Epithelial cell of prostate (primary cell): ENCODE results near the gene C19orf12.
A peak's percentile ranks its signal among the peaks of the same experiment; 100 is the strongest.

Experiments used
- DNase-seq: peaks from one replicate; pipeline ENCODE4 v3.0.0-alpha.2; 2011; ENCODE audit warnings: low read depth, low spot score
- H3K27ac ChIP-seq: fragments of 450-650 bp; 2 replicates; pipeline ENCODE4 v1.5.1; 2017; ENCODE audit warnings: mild to moderate bottlenecking

The C19orf12 gene

DNA sequence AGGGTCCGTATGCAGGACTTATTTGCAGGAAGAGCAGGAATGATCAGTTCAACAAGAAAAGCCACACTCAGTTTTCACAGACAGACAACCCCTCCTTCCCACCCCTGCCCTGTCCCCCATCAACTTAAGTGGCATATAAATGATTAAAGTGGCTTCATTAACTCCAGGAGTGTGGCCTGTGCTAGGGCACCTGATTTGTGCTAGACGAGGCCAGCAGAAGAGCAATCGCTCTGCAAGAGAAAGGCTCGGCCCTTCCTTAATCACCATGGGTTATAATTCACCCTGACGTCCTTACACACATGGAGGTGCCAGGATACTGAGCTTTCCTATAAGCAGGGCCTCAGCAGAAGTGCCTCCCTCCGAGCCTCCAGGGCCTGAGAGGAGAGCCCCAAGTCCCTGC lies 14.6 kb downstream of the C19orf12 start:
- DNase-seq: no peak
- no peak overlapping the region for H3K27ac ChIP-seq

- no peak for DNase-seq
- no peak overlapping the region for H3K27ac ChIP-seq
Measured at GRCh38 chr19:29699861-29700260, 15.2 kb downstream of the C19orf12 start.

DNA sequence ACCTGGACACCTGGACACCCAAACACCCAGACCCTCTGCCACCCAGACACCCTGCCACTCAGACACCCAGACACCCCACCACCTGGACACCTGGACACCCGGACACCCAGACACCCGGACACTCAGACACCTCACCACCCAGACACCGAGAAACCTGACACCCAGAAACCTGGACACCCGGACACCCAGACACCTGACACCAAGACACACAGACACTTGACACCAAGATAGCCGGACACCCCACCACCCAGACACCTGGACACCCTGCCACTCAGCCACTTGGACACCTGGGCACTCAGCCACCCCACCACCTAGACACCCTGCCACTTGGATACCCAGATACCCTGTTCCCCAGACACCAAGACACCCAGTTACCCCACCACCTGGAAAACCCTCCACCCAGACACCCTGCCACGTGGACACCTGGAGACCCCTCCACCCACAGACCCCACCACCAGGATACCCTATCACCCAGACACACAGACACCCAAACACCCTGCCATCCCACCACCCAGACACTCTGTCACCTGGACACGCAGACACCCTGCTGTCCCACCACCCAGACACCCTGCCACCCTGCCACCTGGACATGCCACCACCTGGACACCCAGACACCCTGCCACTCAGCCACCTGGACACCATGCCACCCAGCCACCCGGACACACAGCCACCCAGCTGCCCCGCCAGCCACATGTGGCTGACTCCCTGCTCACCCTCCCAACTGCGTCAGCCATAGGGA lies 17.4 kb downstream of the C19orf12 start:
- H3K27ac ChIP-seq: no peak overlapping the region
- DNase-seq: no peak

GRCh38 chr19:29696565-29696846 lies 18.6 kb downstream of the C19orf12 start:
- no peak for DNase-seq
- no peak overlapping the region for H3K27ac ChIP-seq

GRCh38 chr19:29695765-29696564 lies 19.1 kb downstream of the C19orf12 start:
- DNase-seq: no peak
- H3K27ac ChIP-seq: no peak overlapping the region

DNA sequence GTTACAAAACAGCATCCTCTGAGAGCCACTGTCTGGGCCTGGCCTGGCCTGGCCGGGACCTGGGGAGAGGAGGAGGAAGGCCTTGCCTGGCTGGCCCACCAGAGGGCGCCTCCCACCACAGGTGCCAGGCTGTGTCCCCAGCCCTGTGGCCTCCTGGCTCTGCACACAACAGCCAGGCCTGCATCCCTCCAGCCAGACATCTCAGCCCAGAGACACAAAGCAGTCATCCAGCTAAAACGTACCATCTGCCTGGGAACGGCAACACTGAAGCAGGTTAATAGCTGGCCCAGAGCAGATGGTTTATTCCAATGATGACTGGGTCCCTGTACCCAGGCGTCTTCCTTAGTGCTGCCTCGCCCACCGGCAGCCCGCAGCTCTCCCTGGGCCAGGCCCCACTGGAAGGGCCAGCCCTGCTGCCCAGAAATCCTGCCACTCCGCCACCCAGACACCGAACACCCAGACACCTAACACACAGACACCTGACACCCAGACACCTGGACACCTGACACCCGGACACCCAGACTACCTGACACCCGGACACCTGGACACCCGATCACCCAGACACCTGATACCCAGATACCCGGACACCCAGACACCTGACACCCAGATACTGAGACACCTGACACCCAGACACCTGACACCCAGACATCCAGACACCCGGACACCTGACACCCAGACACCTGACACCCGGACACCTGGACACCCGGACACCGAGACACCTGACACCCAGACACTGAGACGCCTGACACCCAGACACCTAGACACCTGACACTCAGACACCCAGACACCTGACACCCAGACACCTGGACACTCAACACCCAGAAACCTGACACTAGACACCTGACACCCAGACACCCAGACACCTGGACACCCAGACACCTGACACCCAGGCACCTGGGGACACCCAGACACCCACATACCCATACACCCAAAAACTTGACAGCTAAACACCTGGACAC lies 20.1 kb downstream of the C19orf12 start:
- no peak for DNase-seq
- H3K27ac ChIP-seq: no peak overlapping the region

DNA sequence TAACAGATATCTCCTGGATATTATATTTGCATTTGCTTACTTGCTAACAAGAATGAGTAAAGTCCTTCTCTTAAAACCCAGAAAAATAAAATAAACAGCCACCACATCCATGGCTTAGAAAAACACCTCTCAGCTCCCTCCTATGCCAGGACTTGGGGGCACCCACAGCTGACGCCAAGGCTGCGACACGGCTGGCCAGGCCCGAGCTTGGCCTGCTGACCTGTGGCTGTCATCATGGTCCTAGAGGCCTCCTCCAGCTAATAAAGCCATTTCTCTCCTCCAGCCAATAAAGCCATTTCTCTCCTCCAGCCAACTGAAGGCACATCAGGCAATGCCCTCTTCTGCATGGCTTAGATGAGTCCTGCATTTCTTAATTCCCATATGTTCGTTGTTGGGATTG lies 20.9 kb downstream of the C19orf12 start:
- no peak overlapping the region for H3K27ac ChIP-seq
- DNase-seq: no peak

GRCh38 chr19:29690842-29691241 lies 24.2 kb downstream of the C19orf12 start:
- DNase-seq: no peak
- no peak overlapping the region for H3K27ac ChIP-seq

DNA sequence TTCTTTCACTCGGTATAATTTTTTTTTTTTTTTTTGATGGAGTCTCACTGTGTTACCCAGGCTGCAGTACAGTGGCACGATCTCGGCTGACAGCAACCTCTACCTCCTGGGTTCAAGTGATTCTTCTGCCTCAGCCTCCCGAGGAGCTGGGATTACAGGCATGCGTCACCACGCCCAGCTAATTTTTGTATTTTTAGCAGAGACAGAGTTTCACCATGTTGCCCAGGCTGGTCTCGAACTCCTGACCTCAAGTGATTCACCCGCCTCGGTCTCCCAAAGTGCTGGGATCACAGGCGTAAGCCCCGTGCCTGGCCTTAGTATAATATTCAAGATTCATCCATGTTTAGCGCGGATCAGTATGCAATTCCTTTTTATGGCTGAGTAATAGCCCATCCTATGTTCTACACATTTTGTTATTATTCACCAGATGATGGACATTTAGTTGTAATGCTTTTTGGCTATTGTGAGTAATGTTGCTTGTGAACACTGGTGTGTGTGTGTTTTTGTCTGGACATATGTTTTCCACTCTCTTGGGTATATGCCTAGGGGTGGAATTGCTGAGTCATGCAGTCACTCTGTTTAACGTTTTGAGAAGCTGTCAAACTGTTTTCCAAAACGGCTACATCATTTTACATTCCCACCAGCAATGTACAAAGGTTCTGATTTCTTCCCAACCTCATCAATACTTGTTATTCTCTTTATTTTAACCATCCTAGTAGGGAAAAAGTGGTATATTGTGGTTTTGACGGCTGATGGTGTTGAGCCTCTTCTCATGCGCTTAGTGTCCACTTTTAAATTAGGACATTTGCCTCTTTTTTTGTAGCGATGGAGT lies 26.9 kb downstream of the C19orf12 start:
- peak overlapping the region; percentile 64 for H3K27ac ChIP-seq
- DNase-seq: peak; percentile 24

DNA sequence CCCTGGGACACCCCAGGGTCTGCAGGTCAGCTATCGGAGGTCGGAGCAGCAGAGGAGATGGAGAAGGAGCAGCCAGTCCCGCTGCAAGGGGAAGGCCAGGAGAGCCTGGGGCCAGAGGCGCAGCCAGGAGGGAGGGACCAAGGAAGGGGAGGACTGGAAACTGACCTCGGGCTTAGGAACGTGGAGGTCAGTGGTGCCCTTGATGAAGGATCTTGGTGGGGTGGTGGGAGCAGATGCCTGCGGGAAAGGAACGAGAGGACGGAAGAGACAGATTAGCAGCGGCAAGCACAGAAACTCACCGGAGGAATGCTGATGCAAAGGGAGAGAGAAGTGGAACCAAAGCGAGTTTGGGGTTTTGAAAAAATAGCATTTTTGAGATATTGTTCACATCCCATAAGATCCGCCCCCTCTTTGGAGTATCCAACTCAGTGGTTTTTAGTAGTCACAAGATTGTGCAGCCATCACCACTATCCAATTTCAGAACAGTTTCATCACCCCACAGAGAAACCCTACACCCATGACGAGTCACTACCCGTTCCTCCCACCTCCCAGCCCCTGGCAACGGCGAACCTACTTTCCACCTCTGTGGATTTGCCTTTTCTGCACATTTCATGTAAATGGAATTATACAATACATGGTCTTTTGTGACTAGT lies 27.7 kb downstream of the C19orf12 start:
- peak overlapping the region; percentile 64 for H3K27ac ChIP-seq

DNA sequence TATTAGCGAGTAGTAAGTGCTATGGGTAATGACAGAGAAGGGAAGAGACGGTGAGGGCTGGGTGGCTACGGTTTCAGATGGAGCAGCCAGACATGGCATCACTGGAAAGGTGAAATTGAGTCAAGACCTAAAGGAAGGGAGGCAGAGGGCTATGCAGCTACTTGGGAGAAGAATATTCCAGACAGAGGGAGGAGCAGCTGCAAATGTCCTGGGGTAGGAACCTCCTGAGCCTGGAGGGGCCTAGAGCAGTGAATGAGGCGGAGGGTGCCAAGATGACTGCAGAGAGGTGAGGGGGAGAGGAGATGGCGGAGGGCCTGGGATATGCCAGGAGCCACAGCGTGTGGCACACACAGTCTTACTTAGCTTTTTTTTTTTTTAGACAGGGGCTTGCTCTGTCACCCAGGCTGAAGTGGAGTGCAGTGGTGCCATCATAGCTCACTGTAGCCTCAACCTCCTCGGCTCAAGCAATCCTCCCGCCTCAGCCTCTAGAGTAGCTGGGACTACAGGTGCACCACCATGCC lies 28.7 kb downstream of the C19orf12 start:
- DNase-seq: no peak
- H3K27ac ChIP-seq: no peak overlapping the region

More for the DNA sequence above, 27.7 kb downstream of the C19orf12 start:
- no peak for DNase-seq

- DNase-seq: no peak
- no peak overlapping the region for H3K27ac ChIP-seq
Measured at GRCh38 chr19:29685326-29685725, 29.7 kb downstream of the C19orf12 start.

DNA sequence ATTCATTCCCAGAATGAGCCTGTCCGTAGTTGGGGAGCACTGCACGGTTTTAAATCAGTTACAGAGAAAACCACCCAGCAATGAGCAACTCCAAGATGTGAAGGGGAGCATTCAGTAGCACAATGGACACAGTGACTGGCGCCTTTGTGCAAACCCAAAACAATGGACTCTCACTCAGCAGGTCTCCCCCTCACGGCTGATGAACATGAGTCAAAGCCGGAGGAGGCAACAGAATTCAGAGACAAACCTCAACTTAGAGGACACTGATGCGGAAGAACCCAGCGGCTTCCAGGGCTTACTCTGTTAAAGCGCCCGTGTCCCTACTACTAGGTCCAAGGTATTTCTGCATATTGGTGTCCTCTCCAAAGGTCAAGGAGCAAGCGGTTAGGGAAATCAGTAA lies 32.1 kb downstream of the C19orf12 start:
- no peak for DNase-seq
- H3K27ac ChIP-seq: no peak overlapping the region

DNA sequence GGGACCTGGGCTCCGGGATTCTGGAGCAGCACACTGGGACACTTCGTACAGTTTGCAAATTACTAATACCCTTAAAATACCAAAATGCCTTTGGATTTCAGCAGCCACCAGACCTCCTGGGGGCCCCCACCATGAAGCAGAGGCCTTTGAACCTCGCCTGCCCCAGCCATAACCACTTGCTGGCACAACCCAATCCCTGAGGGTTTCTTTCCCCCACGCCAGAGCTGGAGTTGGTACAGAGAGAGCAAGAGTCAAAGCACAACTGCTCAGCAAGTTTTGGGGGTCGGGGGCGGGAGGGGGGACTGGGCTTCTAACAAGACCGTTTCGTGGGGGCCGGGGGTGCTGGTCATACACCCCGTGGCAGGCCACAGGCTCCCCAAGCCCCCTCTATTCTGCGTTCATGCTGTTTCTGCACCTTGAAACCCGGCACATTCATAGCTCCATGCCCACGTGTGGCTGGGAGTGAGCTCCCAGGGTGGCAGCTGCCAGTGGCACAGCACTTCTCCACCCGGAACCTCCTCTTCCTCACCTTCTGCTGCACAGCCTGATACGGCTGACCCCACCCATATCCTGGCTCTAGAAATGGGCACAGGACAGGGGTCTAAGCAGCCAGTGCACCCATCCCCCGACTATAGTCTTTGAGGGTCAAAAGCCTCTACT lies 32.7 kb downstream of the C19orf12 start:
- DNase-seq: no peak
- H3K27ac ChIP-seq: no peak overlapping the region

DNA sequence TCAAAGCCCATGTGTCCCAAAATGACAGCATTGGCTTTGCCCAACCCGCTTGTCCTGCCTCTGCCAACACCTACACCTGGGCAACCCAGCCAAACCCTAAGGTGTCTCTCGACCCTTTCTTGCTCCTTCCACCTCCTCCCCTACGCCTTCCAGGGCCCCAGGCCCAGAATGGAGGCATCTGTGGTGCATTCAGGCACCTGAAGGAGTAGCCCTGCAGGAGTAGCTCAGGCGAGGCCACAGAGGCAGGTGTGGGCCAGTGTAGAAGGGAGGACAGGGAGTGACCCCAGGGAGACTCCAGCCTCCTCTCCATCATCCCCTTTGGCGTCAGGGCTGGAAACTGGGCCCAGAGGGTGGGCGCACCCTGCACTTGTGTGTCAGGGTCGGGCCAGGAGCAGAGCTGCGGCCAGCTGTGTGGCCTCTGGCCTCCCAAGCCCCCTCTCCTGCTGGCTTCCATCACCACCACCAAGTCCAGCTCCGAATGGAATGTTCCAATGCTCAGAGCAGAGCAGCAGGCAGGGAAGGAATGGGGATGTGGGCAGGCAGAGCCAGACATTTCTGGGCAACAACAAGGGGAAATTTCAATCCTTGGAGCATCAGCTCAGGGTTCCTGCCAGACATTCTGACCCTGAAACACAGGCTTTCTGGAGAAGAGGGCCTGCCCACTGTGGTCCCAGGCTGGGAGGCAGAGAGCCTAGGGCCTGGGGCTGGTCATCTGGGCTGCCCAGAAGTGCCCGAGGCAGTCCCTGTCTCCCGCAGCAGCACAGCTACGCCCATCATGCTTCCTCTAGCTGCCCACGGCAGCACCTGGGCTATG lies 33.4 kb downstream of the C19orf12 start:
- no peak overlapping the region for H3K27ac ChIP-seq
- DNase-seq: no peak

DNA sequence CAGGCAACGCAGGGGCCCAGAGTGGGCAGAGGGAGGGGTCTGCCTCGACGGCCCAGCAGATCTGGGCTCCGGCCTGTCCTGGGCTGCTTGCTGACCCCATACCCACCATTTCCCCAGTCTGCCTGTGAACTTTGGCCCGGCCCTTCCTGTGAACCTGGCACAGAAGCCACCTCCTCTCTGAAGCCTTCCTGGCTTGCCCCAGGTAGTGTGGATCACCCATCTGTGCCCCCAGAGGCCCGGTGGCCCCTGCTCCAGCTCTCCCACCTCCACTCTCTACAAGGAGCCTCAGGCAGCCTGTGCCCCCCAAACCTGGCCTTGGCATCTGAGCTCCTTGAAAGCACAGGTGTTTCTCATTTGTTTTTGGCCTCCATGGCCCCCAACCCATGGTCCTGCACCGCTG lies 34.1 kb downstream of the C19orf12 start:
- H3K27ac ChIP-seq: no peak overlapping the region
- DNase-seq: no peak

DNA sequence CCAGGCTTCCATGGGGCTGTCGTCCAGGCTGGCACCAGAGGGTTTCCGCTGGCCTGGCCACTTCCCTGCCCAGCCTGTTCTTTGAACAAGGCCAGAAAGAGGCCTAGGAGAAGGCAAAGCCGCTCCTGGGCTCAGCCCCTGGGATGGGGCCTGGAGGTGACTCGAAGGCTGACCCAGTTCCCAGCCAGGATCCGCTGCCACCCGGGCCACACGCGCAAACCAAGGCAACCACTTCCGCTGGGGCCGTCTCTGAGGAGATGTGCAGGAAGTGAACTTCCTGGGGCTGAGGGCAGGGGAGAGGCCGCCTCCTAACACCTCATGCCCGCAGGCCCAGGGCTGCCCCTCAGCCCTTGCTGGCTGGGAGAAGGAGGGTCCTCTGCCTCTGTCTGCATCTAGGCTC lies 34.6 kb downstream of the C19orf12 start:
- DNase-seq: no peak
- H3K27ac ChIP-seq: no peak overlapping the region
